WI38 (cell line): ENCODE data around the gene CAPZB.

ENCODE experiments used
- H3K4me3 ChIP-seq: 2 replicates; pipeline ENCODE4 v1.5.1; 2011; ENCODE audit warnings: low read depth, mild to moderate bottlenecking, control low read depth, low read length
- TF ChIP-seq, protein P1 (sequence below): IDR thresholded peaks from 2 replicates; pipeline ENCODE4 v1.5.1; 2012; ENCODE audit warnings: low read depth, mild to moderate bottlenecking, control low read depth, low read length

CAPZB gene

DNA sequence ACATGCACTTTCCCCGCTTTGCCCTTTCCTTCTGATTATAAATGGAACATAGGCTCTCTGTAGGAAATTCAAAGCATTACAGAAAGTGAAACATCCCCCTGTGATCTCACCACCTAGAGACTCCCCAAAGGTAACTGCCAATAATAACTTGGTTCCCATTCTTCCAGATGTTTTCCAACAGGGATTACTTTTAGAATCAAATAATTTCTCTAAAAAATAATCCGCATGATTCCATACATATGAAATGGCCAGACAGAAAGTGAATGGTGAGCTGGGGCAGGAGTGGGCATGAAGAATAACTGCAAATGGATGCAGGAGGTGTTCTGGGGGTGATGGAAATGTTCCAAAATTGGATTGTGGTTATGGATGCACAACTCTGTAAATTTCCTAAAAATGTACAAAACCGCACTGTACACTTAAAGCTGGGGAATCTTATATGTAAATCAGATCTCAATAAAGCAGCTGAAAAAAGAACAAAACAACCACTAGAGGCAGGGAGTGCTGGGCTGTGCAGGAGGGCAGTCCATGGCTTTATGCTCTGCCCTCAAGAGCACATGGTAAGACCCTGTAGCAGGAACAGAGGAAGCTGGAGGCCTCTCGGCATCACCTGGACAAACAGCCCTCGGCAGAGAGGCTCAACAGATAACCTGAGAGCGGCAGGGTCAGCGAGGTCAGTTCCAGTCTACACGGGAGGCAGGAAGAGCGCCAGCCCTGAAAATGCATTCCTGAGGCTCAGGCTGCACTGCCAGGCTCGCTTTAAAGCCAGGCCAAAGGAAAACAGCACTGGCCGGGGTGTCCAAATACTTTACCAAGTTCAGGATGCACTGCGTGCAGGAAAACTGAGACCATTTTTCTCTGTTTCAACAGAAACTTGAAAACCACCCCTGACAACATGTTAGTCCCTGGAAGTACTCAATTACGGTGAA, 39.7 kb downstream of the CAPZB start:
- TF ChIP-seq, protein P1, sequence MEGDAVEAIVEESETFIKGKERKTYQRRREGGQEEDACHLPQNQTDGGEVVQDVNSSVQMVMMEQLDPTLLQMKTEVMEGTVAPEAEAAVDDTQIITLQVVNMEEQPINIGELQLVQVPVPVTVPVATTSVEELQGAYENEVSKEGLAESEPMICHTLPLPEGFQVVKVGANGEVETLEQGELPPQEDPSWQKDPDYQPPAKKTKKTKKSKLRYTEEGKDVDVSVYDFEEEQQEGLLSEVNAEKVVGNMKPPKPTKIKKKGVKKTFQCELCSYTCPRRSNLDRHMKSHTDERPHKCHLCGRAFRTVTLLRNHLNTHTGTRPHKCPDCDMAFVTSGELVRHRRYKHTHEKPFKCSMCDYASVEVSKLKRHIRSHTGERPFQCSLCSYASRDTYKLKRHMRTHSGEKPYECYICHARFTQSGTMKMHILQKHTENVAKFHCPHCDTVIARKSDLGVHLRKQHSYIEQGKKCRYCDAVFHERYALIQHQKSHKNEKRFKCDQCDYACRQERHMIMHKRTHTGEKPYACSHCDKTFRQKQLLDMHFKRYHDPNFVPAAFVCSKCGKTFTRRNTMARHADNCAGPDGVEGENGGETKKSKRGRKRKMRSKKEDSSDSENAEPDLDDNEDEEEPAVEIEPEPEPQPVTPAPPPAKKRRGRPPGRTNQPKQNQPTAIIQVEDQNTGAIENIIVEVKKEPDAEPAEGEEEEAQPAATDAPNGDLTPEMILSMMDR, result peak; percentile 4; the same call in 1 of the 2 replicates
- no peak overlapping the region for H3K4me3 ChIP-seq

DNA sequence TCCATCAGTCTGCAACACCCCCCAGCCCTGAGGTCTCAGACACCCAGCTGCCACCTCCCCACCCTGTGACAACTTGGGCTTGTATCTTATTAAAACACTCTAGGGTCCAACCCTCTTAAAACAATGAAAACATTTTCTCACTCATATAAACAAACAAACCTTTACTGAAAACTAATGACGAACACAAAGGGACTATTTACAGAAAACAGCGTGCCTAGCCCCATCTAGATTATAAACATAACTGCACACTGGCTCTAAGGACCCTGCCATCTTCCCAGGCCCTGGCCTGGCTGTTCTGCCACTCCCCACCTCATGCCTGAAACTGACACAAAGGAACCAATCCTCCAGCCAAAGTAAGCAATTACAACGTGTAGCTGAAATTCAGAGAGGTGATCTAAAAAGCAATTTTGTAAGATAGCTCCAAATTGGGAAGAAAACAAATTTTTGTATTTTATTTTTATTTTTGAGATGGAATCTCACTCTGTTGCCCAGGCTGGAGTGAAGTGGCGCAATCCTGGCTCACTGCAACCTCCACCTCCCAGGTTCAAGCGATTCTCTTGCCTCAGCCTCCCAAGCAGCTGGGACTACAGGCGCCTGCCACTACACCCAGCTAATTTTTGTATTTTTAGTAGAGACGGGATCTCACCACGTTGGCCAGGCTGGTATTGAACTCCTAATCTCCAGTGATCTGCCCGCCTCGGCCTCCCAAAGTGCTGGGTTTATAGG, 40.9 kb downstream of the CAPZB start:
- H3K4me3 ChIP-seq, result no peak overlapping the region
- TF ChIP-seq, protein P1, result no peak

DNA sequence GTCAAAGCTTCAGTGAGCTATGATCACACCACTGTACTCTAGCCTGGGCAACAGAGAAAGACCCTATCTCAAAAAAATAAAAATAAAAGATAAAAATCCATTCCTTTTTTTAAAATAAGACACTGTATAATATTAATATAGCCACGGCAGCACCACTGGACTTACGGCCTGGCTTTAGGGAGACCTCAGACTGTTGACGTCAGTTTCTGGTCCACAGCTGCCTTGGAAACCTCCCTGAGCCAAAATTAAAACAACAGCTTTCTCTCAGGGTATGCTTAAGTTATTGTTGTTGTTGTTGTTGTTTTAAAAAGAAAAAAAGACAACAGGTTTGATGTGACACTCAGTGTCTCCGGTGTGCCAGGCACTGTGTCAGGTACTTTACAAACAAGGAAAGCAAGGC, 42.0 kb downstream of the CAPZB start:
- H3K4me3 ChIP-seq, result no peak overlapping the region
- TF ChIP-seq, protein P1, result no peak

DNA sequence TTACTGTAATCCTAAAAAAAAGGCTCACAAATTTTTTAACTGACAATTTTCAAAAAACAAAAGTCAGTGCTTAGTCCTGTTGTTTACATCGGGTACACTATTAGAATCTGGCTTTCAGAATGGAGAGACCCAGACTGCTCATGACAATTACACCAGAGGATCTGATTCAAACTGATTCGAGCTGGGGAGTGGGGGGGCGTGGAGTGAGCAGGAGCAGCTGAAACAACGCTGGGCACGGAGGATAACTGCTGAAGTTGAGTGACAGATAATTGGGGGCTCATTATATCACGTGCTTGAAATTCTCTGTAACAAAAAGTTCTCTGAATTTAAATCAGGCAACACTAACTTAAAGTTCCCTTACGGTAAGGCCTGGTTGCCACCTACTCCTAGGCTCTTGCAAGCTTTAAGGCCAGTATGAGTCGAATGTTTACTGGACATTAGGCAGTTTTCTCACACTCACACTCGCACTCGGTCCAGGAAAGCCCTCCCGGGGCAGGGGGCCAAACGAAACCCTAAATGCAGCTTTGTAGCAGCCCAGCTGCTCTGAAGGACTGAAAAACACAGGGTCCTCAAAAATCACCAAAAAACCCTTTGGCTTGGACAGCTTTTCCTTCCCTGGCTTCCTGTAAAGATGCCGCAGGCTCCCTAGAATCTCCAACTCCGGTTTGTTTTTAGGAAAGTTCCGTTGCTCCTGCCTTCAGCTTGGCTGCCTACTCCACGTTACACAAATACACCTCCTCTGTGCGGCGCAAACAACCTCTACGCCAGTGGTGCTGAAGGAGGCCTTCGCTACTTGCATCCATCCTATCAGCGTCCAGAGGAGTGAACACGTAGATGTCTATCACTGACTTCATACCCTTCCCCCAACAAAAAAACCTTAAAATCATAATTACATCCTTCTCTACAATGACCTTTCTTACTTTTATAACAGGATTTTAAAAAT, 42.9 kb downstream of the CAPZB start:
- TF ChIP-seq, protein P1, result no peak
- no peak overlapping the region for H3K4me3 ChIP-seq

DNA sequence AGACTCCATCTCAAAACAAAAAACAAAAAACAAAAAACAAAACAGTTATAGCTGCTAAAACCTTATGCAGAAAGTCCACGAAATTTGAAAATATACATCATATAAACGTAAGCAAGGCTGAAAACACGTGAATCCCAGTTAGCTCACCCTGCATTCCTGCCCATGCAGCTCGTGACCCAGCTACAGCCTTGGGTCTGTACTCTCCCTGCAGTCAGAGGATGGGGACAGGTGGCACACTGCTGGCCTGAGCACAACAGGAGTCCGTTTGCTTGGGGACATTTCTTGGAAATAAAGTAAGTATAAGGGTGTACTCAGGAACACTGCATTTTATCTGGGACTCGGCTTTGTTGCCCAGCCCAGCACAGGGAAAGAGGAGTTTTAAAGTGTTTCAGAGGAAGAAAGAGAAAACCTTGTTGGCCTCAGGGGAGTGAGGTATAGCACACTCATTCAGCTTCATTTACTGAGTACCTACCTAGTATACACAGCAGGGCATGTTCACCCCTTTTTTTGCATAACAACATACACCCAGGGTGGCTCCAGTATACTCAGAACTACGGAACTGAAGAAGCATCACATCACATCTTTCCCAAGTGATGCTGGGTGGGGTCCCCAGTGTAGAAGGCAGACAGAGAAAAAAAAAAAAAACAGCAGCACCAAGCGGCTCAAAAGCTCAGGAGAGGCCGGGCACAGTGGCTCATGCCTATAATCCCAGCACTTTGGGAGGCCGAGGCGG, 44.1 kb downstream of the CAPZB start:
- TF ChIP-seq, protein P1, result no peak
- no peak overlapping the region for H3K4me3 ChIP-seq

DNA sequence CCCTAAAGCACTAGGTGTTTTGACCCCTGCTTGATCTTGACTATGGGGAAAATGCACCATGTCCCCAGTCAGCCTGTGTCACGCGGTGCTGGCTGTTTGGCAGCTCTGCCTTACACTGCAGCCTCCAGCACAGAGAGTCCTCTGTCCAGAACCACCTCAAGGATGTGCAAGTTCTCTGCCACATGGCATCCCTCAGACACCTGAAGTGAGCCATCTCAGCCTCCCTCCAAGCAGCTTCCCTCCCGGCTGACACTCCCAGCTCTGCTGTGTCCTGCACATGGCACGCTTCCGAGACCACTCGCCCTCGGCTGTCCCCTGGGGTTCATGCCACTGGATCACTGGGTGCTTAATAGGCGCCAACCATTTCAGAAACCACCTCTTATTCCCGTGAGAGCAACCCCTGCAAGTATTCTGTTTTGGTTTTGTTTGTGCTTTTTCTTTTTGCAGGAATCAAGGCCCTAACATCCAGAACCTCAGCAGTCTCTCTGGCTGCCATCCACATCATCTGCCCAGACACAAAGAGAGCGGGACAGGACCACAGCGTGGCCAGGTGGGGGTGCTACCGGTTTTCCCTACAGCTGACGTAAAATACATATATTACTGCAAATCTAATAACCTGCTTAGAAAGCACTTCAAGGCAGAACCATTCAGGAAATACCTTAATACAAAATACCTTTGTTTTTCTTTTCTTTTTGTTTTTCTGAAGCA, 45.7 kb downstream of the CAPZB start:
- no peak overlapping the region for H3K4me3 ChIP-seq
- TF ChIP-seq, protein P1, result no peak
